Endothelial cell (in vitro differentiated cells): ENCODE results near the gene EXOSC2. TPM values are rescaled to one million over a fixed set of nuclear protein-coding genes. Genes with fewer than 3 reads are reported as not detected.

Experiments
- DNase-seq: peaks from one replicate; pipeline ENCODE4 v3.0.0; 2021; ENCODE audit warnings: low spot score
- H3K27ac Mint-ChIP-seq: one replicate; pipeline ENCODE4 v1.8.0; 2021; ENCODE audit warnings: mixed read lengths, inconsistent platforms; ENCODE audit not compliant: unreplicated experiment
- H3K27me3 Mint-ChIP-seq: one replicate; pipeline ENCODE4 v1.8.0; 2021; ENCODE audit warnings: mild to moderate bottlenecking, moderate library complexity, mixed read lengths, inconsistent platforms; ENCODE audit not compliant: unreplicated experiment
- H3K36me3 Mint-ChIP-seq: one replicate; pipeline ENCODE4 v1.8.0; 2021; ENCODE audit warnings: mild to moderate bottlenecking, low read depth, mixed read lengths, inconsistent platforms; ENCODE audit not compliant: unreplicated experiment
- H3K4me1 Mint-ChIP-seq: one replicate; pipeline ENCODE4 v1.8.0; 2021; ENCODE audit warnings: mild to moderate bottlenecking, mixed read lengths, inconsistent platforms; ENCODE audit not compliant: unreplicated experiment
- H3K4me3 Mint-ChIP-seq: one replicate; pipeline ENCODE4 v1.8.0; 2021; ENCODE audit warnings: mild to moderate bottlenecking, mixed read lengths, inconsistent platforms; ENCODE audit not compliant: unreplicated experiment
- H3K9me3 Mint-ChIP-seq: one replicate; pipeline ENCODE4 v1.8.0; 2021; ENCODE audit warnings: mixed read lengths, inconsistent platforms; ENCODE audit not compliant: unreplicated experiment
- total RNA-seq: library from RNA; stranded (reverse); fragmentation: NEBNext Ultra II Directional; extraction: Animal tissue kit (Norgen Biotek cat#: 25700); gene quantifications from one replicate; pipeline ENCODE4 v1.2.1, GENCODE V29; 2021; ENCODE audit not compliant: unreplicated experiment
- TF ChIP-seq, protein P1 (sequence below): fragments of 200-600 bp; sonication (generic); IDR thresholded peaks from one replicate; pipeline ENCODE4 v1.5.0; 2021; ENCODE audit warnings: antibody characterized with exemption; ENCODE audit not compliant: unreplicated experiment

The EXOSC2 gene
- total RNA-seq, 1 donor from 2014 or later = 26.0 TPM

- DNase-seq = no peak
- Mint-ChIP-seq H3K4me1 (peaks cover 7% of the 10 kb centered on the region), H3K9me3 (no peaks in the 10 kb centered on the region), H3K36me3 (peaks cover 3% of the 10 kb centered on the region), H3K27ac (no peak overlapping the region), H3K4me3 (no peak overlapping the region), H3K27me3 (peaks cover 8% of the 10 kb centered on the region)
- TF ChIP-seq, protein P1, sequence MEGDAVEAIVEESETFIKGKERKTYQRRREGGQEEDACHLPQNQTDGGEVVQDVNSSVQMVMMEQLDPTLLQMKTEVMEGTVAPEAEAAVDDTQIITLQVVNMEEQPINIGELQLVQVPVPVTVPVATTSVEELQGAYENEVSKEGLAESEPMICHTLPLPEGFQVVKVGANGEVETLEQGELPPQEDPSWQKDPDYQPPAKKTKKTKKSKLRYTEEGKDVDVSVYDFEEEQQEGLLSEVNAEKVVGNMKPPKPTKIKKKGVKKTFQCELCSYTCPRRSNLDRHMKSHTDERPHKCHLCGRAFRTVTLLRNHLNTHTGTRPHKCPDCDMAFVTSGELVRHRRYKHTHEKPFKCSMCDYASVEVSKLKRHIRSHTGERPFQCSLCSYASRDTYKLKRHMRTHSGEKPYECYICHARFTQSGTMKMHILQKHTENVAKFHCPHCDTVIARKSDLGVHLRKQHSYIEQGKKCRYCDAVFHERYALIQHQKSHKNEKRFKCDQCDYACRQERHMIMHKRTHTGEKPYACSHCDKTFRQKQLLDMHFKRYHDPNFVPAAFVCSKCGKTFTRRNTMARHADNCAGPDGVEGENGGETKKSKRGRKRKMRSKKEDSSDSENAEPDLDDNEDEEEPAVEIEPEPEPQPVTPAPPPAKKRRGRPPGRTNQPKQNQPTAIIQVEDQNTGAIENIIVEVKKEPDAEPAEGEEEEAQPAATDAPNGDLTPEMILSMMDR = no peak
Measured at GRCh38 chr9:130688072-130688471, 5.5 kb upstream of the EXOSC2 start.

DNA sequence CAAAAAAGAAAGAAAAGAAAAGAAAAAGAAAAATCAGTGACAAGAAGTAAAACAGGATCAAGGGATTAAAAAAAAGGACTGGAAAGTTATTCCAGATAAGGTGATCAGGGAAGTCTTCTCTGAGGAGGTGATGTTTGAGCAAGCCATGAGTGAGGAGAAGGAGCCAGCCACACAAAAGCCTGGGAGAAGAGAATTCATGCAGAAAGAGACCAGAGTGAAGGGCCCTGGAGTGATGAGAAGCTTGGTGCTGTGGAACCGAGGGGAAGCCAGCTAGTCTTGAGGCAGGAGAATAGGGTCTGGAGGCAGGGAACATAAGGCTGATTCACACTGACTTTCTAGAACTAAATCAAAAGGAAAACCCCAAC is 4.0 kb upstream of the EXOSC2 start:
- no peak overlapping the region for H3K27ac Mint-ChIP-seq
- H3K36me3 Mint-ChIP-seq = peaks cover 6% of the 10 kb centered on the region
- H3K4me3 Mint-ChIP-seq = no peak overlapping the region

GRCh38 chr9:130689937-130690700 is 3.5 kb upstream of the EXOSC2 start:
- Mint-ChIP-seq H3K27me3 (peaks cover 5% of the 10 kb centered on the region), H3K27ac (peak overlapping the region; percentile 3), H3K36me3 (peaks cover 6% of the 10 kb centered on the region), H3K4me3 (no peak overlapping the region), H3K4me1 (peaks cover 17% of the 10 kb centered on the region), H3K9me3 (no peaks in the 10 kb centered on the region)
- no peak for DNase-seq
- TF ChIP-seq, protein P1 = no peak

More for the DNA sequence above, 4.0 kb upstream of the EXOSC2 start:
- TF ChIP-seq, protein P1 = no peak
- DNase-seq = no peak
- Mint-ChIP-seq H3K9me3 (no peaks in the 10 kb centered on the region), H3K4me1 (peaks cover 15% of the 10 kb centered on the region), H3K27me3 (peaks cover 7% of the 10 kb centered on the region)

GRCh38 chr9:130692321-130692720 is 1.3 kb upstream of the EXOSC2 start:
- Mint-ChIP-seq H3K27ac (peak overlapping the region; percentile 43), H3K4me3 (peak overlapping the region; percentile 83), H3K27me3 (peaks cover 7% of the 10 kb centered on the region), H3K4me1 (peaks cover 18% of the 10 kb centered on the region), H3K36me3 (peaks cover 23% of the 10 kb centered on the region), H3K9me3 (no peaks in the 10 kb centered on the region)
- TF ChIP-seq, protein P1 = peak; percentile 50
- peak; percentile 93 for DNase-seq

DNA sequence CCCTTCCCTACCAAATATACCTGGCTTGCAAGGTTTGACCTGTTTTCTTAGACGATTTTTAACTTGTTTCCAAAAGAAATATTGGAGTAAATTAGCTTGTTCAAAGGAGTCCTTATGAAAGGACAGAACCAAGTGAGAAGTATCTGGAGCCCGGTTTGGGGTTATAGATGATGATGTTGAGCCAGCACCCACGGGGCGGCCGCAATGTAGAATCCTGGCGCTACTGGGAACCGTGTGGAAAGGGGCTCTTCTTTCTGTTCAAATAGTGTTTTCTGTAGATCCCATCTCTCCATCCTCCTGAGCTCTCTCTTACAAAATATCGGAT is 517 bp upstream of the EXOSC2 start:
- no peak for DNase-seq
- Mint-ChIP-seq H3K4me3 (peak overlapping the region; percentile 97), H3K4me1 (peaks cover 18% of the 10 kb centered on the region), H3K27me3 (peaks cover 7% of the 10 kb centered on the region), H3K9me3 (no peaks in the 10 kb centered on the region), H3K36me3 (peaks cover 26% of the 10 kb centered on the region), H3K27ac (peak overlapping the region; percentile 57)
- TF ChIP-seq, protein P1 = no peak
